ENCODE measurements around the gene RBM23. TPM values are rescaled to one million over a fixed set of nuclear protein-coding genes. Genes with fewer than 3 reads are reported as not detected.
"Not testable (repeated sequence)": the region's sequence is repeated elsewhere in the genome, so short reads cannot be mapped to it uniquely, and the experiment has no call there.

The RBM23 gene
- total RNA-seq, 2 donors from 2014 or later: 77.3 to 88.9 TPM

GRCh38 chr14:22875748-22876319 lies 43.1 kb downstream of the RBM23 start:
- H3K4me1 Mint-ChIP-seq: peaks cover 30% of the 10 kb centered on the region
- no peaks in the 10 kb centered on the region for H3K9me3 ChIP-seq (ENCODE audit: control insufficient read depth, low read length, poor library complexity, severe bottlenecking)
- H3K4me3 Mint-ChIP-seq: peak overlapping the region; percentile 12
- ATAC-seq: no peak
- H3K27me3 Mint-ChIP-seq: no peaks in the 10 kb centered on the region
- peaks cover 7% of the 10 kb centered on the region for H3K36me3 Mint-ChIP-seq (ENCODE audit: low read depth)
- peak overlapping the region; percentile 27 for H3K27ac Mint-ChIP-seq
- no peak for DNase-seq

GRCh38 chr14:22875003-22875747 lies 43.8 kb downstream of the RBM23 start:
- peak overlapping the region; percentile 27 for H3K27ac Mint-ChIP-seq
- peaks cover 34% of the 10 kb centered on the region for H3K4me1 Mint-ChIP-seq
- no peaks in the 10 kb centered on the region for H3K27me3 Mint-ChIP-seq
- peak overlapping the region; percentile 12 for H3K4me3 Mint-ChIP-seq
- no peaks in the 10 kb centered on the region for H3K9me3 ChIP-seq (ENCODE audit: control insufficient read depth, low read length, poor library complexity, severe bottlenecking)
- H3K36me3 Mint-ChIP-seq (ENCODE audit: low read depth): peaks cover 7% of the 10 kb centered on the region
- DNase-seq (no peak), ATAC-seq (no peak)

GRCh38 chr14:22872833-22873520 lies 46.0 kb downstream of the RBM23 start:
- ATAC-seq (no peak), DNase-seq (no peak)
- H3K9me3 ChIP-seq (ENCODE audit: control insufficient read depth, low read length, poor library complexity, severe bottlenecking): no peaks in the 10 kb centered on the region
- Mint-ChIP-seq H3K4me3 (peak overlapping the region; percentile 95), H3K27me3 (no peaks in the 10 kb centered on the region), H3K4me1 (peaks cover 28% of the 10 kb centered on the region), H3K27ac (peak overlapping the region; percentile 92), H3K36me3 (ENCODE audit: low read depth) (peaks cover 3% of the 10 kb centered on the region)

- Mint-ChIP-seq H3K36me3 (ENCODE audit: low read depth) (peaks cover 2% of the 10 kb centered on the region), H3K4me3 (peak overlapping the region; percentile 95), H3K27me3 (no peaks in the 10 kb centered on the region), H3K27ac (peak overlapping the region; percentile 92), H3K4me1 (peaks cover 25% of the 10 kb centered on the region)
- ATAC-seq: peak; percentile 50
- peak; percentile 53 to 64 (median 59) for DNase-seq
- no peaks in the 10 kb centered on the region for H3K9me3 ChIP-seq (ENCODE audit: control insufficient read depth, low read length, poor library complexity, severe bottlenecking)
Measured at GRCh38 chr14:22872033-22872832, 46.7 kb downstream of the RBM23 start.

GRCh38 chr14:22871224-22872032 lies 47.5 kb downstream of the RBM23 start, which contains the start of gene LRP10:
Gene LRP10, plus strand, starts transcription at chr14:22871740. Its CDS starts 564 bp downstream, at chr14:22872304.
- H3K27ac Mint-ChIP-seq: peak within 1 kb of the TSS; percentile 96

GRCh38 chr14:22870811-22871223 lies 48.1 kb downstream of the RBM23 start:
- H3K27ac Mint-ChIP-seq: peak overlapping the region; percentile 96
- no peak for ATAC-seq
- H3K27me3 Mint-ChIP-seq: no peaks in the 10 kb centered on the region
- peaks cover 2% of the 10 kb centered on the region for H3K36me3 Mint-ChIP-seq (ENCODE audit: low read depth)
- no peaks in the 10 kb centered on the region for H3K9me3 ChIP-seq (ENCODE audit: control insufficient read depth, low read length, poor library complexity, severe bottlenecking)
- DNase-seq: no peak
- H3K4me3 Mint-ChIP-seq: peak overlapping the region; percentile 95
- peaks cover 28% of the 10 kb centered on the region for H3K4me1 Mint-ChIP-seq

More at GRCh38 chr14:22871224-22872032, 47.5 kb downstream of the RBM23 start, which contains the start of gene LRP10:
- peak; percentile 55 to 65 (median 65) for DNase-seq
- H3K9me3 ChIP-seq (ENCODE audit: control insufficient read depth, low read length, poor library complexity, severe bottlenecking): no peaks in the 10 kb centered on the region
- ATAC-seq: peak; percentile 81
- H3K27me3 Mint-ChIP-seq: no peaks in the 10 kb centered on the region
- H3K36me3 Mint-ChIP-seq (ENCODE audit: low read depth): peaks cover 2% of the 10 kb centered on the region
- peak within 1 kb of the TSS; percentile 95 for H3K4me3 Mint-ChIP-seq
- H3K4me1 Mint-ChIP-seq: peaks cover 30% of the 10 kb centered on the region

GRCh38 chr14:22866874-22867273 lies 52.1 kb downstream of the RBM23 start:
- H3K36me3 Mint-ChIP-seq (ENCODE audit: low read depth): no peaks in the 10 kb centered on the region
- H3K27me3 Mint-ChIP-seq: no peaks in the 10 kb centered on the region
- ATAC-seq: no peak
- peaks cover 19% of the 10 kb centered on the region for H3K4me1 Mint-ChIP-seq
- no peak overlapping the region for H3K4me3 Mint-ChIP-seq
- no peak for DNase-seq
- no peak overlapping the region for H3K27ac Mint-ChIP-seq
- no peaks in the 10 kb centered on the region for H3K9me3 ChIP-seq (ENCODE audit: control insufficient read depth, low read length, poor library complexity, severe bottlenecking)

GRCh38 chr14:22865424-22866405 lies 53.2 kb downstream of the RBM23 start:
- DNase-seq: no peak
- Mint-ChIP-seq H3K36me3 (ENCODE audit: low read depth) (no peaks in the 10 kb centered on the region), H3K27ac (no peak overlapping the region)

GRCh38 chr14:22864979-22865378 lies 54.0 kb downstream of the RBM23 start:
- ATAC-seq: no peak
- no peak overlapping the region for H3K4me3 Mint-ChIP-seq
- H3K27me3 Mint-ChIP-seq: no peaks in the 10 kb centered on the region
- no peak for DNase-seq
- no peaks in the 10 kb centered on the region for H3K36me3 Mint-ChIP-seq (ENCODE audit: low read depth)
- no peak overlapping the region for H3K27ac Mint-ChIP-seq
- H3K4me1 Mint-ChIP-seq: peaks cover 10% of the 10 kb centered on the region
- H3K9me3 ChIP-seq (ENCODE audit: control insufficient read depth, low read length, poor library complexity, severe bottlenecking): no peaks in the 10 kb centered on the region

More at GRCh38 chr14:22865424-22866405, 53.2 kb downstream of the RBM23 start:
- no peak for ATAC-seq
- H3K4me1 Mint-ChIP-seq: peaks cover 14% of the 10 kb centered on the region
- H3K27me3 Mint-ChIP-seq: no peaks in the 10 kb centered on the region
- H3K9me3 ChIP-seq (ENCODE audit: control insufficient read depth, low read length, poor library complexity, severe bottlenecking): no peaks in the 10 kb centered on the region
- no peak overlapping the region for H3K4me3 Mint-ChIP-seq

GRCh38 chr14:22861651-22862050 lies 57.3 kb downstream of the RBM23 start:
- no peaks in the 10 kb centered on the region for H3K36me3 Mint-ChIP-seq (ENCODE audit: low read depth)
- ATAC-seq: no peak
- no peak overlapping the region for H3K4me3 Mint-ChIP-seq
- no peak for DNase-seq
- H3K27ac Mint-ChIP-seq: no peak overlapping the region
- no peaks in the 10 kb centered on the region for H3K27me3 Mint-ChIP-seq
- H3K9me3 ChIP-seq (ENCODE audit: control insufficient read depth, low read length, poor library complexity, severe bottlenecking): no peaks in the 10 kb centered on the region
- H3K4me1 Mint-ChIP-seq: peaks cover 15% of the 10 kb centered on the region

GRCh38 chr14:22860377-22860776 lies 58.6 kb downstream of the RBM23 start:
- H3K27ac Mint-ChIP-seq; ATAC-seq; H3K36me3 Mint-ChIP-seq (ENCODE audit: low read depth); H3K9me3 ChIP-seq (ENCODE audit: control insufficient read depth, low read length, poor library complexity, severe bottlenecking); DNase-seq; H3K4me3 Mint-ChIP-seq; H3K27me3 Mint-ChIP-seq: not testable (repeated sequence)
- peaks cover 13% of the 10 kb centered on the region for H3K4me1 Mint-ChIP-seq
